Stimulated activated CD8-positive, alpha-beta memory T cell treated with anti-CD3 and anti-CD28 coated beads, Interleukin-12 subunit alpha, Interleukin-12 subunit beta, amount 100 ng/mL, for 1 hour (primary cell): ENCODE results near the gene ATG16L1.

Source experiments
- DNase-seq: peaks from one replicate; pipeline ENCODE4 v3.0.0-alpha.2; 2020; ENCODE audit warnings: low read depth

The ATG16L1 gene

DNA sequence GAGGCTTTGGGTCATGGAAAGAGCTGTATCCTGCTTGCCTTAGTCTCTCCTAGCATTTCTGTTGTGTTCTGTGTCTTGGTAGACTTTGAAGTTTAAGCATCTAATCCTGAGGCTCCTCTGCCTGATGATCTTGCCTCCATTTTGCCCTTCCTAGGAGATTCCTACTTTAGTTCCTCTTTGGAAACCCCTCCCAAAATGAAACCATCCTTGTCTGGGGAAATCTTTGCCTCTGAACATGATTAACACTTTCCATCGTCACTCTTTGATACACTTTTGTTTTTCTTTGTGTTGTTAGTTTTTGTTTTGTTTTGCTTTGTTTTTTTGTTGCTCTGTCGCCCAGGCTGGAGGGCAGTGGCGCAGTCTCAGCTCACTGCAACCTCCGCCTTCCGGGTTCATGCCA lies 9.2 kb downstream of the ATG16L1 start:
- no peak for DNase-seq

DNA sequence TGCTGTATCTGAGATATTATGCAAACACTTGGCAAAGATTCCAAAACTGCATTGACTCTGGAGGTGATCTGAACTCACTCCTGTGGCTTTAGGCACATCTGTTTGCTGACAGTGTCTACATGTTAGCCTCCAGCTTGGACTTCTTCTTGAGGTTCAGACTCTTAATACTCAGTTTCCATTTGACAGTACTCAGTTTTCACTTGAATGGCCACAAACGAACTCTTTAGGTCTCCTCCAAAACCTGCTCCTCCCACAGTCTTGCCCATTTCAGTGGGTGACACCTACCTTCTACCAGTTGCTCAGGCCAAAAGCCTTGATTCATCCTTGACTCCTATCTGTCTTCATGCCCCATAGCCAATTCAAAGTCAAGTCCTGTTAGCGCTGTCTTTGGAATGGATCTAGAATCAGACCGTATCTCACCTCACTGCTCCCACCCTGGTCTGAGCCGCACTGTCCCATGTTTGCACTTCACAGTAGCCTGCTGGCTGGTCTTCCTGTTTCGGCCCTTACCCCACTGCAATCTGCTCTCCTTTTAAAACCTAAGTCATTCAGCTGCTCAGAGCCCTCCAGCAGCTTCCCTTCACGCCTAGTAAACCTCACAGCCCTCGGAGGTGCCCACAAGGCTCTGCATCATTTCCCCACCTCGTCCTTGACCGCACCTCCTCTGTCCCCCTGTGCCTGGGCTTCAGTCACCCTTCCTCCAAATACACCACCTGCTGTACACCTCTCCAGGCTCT lies 10.5 kb downstream of the ATG16L1 start:
- DNase-seq = no peak

DNA sequence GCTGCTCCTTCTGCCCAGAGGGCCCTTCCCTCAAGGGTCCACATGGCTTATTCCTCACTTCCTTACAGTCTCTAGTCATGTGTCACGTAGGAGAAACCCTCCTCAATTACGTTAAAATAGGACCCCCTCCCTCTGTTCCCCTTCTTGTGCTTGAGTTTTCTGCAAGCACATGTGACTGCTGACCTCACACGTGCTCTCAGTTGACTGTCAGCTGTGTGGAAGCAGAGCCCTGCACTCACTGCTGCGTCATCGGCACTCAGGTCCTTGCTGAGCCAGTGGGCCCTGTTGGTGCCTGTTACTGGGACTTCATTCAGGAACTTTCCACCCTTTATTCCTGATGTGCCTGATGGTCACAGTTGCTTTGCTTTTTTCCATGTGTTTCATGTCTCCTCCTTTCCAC lies 11.1 kb downstream of the ATG16L1 start:
- no peak for DNase-seq

DNA sequence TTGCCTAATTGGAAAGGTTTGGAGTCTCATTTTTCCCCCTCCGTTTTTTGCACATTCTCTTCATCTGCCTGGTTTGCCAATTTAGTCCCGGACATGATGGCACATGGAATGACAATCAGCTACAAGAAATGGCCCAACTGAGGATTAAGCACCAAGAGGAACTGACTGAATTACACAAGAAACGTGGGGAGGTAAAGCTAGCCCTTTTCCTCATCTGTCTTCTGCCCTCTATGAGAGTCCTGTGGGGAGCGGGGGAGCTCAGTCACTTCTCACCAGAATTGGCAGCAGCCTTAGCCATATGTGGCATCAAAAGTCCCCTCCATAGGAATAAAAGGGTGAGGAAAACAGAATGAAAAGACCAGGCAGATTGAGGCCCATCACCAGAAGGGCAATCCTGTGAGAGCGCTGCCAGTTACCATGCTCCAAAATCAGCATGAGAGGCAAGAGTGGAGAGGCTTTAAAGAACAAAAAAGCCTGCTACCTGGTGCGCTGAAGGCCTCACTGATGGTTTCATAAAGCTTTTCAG lies 11.6 kb downstream of the ATG16L1 start:
- no peak for DNase-seq

DNA sequence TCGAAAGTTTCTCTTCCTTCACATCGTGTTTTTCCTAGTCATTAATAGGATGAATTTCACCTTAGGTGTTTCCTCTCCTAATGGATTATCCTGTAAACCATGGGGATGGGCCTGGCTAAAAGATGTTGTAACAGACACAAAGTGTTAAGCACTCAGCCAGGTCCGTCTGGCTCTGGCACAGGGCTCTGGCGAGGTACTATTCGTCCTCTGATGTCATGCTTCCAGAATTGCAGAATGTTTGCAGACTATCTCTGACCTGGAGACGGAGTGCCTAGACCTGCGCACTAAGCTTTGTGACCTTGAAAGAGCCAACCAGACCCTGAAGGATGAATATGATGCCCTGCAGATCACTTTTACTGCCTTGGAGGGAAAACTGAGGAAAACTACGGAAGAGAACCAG lies 13.2 kb downstream of the ATG16L1 start:
- DNase-seq = no peak

DNA sequence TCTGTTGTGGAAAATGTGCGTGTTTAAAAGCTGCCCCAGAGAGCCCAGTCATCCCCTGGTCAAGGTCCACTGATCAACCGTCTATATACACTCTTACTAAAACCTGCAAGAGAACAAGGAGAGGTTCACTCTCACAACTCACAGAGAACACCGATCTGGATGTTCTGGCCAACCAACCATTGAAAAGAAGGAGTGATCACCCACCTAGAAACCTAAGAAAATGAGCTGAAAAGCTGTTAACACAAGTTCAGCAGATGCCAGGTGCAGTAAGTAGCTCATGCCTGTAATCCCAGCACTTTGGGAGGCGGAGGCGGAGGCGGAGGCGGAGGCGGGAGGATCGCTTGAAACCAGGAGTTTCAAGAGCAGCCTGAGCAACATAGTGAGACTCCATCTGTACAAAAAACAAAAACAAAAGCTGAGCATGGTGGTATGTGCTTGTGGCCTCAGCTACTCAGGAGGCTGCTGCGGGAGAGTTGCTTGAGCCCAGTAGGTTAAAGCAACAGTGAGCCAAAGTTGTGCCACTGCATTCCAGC lies 14.5 kb downstream of the ATG16L1 start:
- DNase-seq = no peak

DNA sequence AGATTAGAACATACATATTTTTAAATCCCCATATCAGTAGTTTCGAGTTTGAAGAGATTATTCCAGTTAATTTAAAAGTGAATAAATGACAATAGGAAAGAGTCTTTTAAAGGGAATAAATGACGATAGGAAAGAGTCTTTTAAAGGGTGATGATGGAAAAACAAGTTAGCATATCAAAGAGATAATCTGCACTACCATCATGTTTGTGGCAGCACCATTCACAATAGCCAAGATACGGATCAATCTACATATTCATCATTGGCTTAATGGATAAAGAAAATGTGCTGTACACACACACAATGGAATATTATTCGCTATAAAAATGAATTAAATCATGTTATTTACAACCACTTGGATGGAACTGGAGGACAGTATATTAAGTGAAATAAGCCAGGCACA lies 15.0 kb downstream of the ATG16L1 start:
- DNase-seq = no peak

DNA sequence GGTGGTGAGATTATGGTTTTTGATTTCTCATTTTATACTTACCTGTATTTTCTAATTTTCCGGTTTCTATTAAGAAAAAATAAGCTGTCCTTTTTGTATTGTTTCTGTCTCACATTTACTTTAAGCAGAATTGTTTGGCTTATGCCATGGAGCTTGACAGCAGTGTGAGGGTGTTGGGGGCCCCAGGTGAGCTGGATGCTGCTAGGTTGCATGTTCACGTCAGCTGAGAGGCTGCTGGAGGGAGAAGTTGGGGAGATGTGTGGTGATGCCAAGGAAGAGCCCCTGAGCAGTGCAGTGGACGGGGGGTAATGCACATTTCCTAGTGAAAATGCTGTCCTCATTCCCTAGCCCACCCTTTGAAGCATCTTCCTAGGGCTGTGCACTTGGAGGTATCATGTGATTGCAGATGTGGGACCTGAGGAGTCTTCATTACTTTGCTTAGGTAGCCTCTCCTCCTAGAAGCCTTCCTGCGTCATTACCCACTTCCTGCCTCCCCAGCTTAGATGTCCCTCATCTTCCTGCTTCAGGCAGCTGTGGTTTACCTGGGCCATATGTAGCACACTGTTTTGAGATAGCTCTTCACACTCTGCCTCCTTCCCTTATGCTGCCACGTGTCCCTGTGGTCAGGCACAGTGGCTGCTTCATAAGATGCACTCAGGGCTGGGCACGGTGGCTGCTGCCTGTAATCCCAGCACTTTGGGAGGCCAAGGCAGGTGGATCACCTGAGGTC lies 16.2 kb downstream of the ATG16L1 start:
- DNase-seq = peak; percentile 61

DNA sequence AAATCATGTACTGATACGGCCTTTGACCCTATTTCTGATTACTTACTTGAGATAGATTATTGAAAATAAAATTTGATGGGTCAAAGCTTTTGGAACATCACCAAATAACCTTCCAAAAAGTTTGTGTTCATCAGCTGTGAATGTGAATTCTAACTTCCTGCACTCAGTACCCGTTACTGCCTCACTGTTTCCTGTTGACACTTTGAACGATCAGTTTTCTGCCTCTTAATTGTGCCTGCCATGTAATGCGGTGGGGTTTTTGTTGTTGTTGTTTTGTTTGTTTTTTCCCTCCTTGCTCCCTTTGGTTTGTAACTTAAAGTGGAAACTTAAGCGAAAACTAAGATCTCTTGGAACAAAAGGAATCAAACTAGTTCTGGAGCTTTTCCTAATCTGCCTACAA lies 18.9 kb downstream of the ATG16L1 start:
- no peak for DNase-seq

DNA sequence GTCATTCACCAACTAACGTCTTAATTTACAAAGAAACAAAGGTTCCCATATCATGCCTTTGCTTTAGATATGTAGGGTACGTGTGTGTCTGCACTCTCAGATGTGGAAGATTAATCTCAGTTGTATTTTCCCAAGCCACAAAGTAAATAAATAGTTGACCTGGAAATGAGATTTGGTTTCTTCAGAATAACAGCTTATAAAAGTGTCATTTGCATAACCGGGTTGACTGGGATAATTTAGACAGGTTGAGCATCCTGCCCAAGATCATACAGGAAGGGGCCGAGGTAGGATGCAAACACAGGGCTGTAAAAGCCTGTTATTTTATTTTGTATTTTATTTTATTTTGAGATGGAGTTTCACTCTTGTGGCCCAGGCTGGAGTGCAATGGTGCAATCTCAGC lies 19.5 kb downstream of the ATG16L1 start:
- DNase-seq = no peak

DNA sequence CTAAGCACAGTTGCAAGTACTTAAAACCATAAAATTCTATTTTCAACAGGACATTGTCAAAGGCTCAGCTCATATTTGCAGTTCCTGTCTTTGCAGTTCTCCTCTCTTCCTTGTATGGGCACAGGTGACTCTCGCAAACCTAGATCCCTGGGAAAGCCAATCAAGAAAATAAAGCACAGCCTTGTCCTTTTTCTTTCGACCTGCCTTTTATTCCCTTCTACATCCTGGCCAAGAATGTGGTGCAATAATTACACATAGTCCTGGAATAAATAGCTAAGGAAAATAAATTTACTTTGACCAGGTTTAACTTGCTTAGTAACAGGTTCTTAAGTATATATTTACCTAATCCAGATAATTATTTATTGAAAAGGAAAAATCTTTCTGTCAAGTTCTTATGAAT lies 20.2 kb downstream of the ATG16L1 start:
- DNase-seq = no peak

DNA sequence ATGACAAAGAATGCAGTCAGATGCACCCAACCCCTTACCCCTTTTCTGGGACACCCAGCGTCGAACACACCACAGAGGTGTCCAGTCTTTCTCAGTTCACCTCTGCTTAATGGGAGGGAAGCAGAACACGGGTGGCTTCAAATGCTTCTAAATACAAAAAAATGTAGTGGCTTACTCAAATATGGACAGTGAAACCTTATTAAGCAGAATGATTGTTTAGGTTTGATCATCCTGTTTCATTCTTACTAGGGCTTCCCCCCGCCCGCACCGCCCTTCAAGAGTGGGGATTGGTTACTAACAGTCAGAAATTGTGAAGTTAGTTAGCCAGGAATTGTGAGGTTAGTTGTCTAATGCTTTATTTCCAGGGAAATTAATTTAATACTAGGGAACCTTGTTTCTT lies 21.6 kb downstream of the ATG16L1 start:
- DNase-seq = no peak

DNA sequence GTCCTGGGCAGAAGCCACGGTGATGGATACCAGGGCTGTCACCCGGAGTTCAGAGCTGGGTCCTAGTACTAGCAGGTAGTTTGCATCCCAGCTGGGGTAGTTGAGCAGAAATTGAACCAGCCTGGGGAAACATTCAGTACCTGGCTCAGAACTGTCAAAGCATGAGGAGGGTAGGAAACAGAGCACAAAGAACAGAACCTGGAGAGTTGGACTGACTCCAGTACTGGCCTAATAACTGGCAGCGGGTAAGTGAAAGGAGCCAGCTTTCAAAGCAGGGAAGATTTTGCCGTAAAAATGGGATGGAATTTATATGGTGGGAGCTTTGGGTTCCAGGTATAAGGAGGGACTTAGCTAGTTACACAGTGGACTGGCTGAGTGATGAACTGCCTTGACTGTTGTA lies 23.8 kb downstream of the ATG16L1 start:
- no peak for DNase-seq

DNA sequence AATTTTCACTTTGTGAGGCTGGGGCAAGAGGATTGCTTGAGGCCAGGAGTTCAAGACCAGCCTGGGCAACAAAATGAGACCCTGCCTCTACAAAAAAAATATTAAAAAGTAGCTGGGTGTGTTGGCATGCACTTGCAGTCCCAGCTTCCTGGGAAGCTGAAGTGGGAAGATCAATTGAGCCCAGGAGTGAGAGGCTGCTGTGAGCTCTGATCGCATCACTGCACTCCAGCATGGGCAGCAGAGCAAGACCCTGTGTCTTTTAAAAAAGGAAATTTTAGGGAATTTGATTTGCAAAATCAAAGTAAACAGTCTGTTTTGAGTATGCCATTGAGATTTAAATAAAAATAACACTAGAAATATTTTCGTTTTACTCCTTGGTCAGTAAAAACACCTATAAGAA lies 27.4 kb downstream of the ATG16L1 start:
- no peak for DNase-seq

DNA sequence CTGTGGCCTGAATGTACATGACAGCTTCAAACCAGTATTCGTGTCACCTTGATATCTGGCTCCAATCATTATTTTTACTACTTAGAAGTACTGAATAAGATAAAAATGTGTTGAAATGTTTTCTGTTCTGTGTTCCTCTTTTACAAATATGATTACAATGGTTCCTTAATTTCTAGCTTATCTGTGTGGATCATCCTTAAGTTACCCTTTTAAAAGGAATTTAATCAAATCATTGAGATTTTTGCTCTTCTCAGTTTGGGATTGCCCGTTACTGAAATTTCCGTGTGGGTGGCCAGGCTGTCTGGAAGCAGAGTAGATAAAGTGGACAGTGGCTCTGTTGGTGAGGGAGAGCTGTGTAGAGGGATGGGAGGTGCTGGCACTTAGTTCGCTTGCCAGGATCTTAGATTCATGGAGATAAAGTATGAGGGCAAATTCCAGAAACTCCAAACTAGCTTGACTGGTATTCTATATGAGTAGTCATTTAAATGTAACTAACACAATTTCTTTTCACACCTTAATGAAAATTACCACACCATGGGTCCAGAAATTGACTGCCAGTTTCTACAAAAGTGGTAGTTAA lies 28.7 kb downstream of the ATG16L1 start:
- DNase-seq = no peak

DNA sequence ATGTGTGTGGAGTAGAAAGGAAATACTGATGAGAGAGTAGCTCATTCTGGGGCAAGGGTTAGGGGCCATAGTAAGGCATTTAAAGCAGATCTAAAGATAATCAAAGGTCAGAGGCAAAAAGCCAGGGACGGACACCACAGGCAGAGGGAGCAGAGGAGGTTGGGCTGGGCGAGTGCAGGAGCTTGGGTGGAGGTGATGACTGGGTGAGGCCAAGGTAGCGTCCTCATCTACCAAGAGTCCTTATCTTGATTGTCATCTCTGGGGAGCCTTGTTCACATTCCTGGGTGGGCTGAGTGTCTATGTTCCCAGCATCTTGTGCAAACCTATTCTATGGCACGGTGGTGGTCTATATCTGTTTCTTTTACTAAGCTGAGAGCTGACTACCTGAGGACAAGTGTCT lies 30.1 kb downstream of the ATG16L1 start:
- DNase-seq = no peak

DNA sequence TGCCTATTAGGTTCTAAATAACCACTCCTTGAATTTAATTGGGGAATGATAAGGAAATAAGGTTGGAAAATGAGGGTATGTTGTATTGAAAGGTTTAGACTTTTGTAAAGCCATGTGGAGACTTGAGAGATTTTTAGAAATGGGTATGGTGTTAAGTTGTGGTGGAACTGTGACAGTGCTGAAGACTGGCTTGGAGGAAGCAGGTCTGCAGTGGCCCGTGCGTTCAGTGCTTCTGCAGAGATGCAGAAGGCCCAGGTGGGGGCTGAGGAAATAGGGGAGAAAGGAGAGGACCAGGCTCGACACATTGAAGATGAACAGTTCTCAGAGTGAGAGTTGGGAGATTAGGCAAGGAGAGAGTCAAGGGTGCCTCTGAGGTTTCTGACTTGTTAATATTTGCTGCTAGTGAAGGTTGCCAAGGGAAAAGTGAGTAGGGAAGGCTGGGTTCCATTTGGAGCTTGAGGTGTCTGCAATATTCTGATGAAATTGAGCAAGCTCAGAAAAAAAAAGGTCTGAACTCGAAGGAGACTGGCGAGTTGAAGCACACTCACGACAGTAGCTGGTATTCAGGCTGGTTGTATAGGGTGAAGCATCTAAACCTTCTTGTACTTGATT lies 30.6 kb downstream of the ATG16L1 start:
- DNase-seq = no peak

DNA sequence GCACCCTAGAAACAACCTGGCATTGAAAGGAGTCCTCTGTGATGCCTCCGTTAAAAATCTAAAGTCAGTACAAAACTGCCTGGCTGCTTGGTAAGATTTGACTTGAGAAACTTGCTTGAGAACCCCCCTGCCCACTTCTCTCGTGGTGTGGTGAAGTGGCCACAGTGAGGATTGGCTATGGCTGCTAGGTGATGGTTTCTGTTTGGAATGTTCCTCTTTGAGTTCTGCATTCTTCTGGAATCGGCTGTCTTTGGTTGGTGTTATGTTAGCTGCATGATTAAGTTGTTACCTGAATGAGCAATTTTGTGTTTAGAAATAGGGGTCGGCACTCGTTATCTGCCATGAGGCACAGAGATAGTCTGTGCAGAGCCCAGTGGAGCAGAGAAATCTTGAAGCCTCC lies 34.4 kb downstream of the ATG16L1 start:
- DNase-seq = no peak

DNA sequence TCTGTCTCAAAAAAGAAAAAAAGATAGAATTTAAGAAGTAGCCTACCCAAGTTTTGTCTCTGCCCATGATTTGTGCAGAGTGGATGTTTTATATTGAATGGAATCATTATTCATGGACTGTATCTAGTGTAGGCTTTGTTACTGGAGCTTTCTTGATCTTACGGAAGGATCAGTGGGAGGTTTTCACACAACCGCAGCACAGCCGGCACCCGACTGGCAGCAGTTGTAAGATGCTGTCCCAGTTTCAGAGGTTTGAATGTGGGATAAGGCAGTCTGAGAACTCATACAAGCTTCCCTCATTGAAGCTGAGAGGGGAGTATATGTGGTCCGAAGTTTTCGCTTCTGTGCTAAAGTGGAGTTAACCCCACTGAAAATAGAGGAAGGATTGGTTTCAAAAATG lies 36.4 kb downstream of the ATG16L1 start:
- no peak for DNase-seq

DNA sequence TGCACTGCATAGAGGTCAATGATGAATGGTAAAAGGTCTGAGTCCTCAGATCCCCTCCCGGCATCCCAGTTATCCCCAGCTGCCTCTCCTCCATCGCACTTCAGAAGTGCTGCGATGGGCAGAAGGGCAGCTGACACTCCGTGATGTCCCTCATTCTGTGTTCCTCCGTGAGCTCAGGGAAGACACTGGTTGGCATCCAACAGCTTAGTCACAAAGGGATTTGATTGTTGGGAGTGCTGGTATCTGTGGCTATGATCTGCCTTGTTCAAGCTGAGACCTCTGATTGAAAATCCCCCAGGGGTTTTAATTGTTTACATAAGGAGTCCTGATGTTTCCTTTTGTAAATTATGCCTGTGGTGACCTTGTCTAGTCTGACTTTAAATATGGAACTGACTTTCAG lies 37.2 kb downstream of the ATG16L1 start:
- no peak for DNase-seq

DNA sequence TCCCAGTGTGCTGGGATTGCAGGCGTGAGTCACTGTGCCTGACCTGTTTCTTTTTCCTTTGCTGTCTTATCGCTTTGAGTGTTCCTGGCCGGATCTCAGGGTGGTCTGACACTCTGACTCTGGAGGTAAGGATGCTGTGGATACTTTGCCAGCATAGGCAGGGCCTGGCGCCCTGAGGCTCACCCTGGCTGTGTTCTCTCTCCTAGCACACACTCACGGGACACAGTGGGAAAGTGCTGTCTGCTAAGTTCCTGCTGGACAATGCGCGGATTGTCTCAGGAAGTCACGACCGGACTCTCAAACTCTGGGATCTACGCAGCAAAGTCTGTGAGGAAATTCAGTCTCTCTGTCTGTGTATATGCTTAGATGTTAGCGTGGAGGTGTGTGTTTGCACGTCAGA lies 38.2 kb downstream of the ATG16L1 start:
- no peak for DNase-seq

DNA sequence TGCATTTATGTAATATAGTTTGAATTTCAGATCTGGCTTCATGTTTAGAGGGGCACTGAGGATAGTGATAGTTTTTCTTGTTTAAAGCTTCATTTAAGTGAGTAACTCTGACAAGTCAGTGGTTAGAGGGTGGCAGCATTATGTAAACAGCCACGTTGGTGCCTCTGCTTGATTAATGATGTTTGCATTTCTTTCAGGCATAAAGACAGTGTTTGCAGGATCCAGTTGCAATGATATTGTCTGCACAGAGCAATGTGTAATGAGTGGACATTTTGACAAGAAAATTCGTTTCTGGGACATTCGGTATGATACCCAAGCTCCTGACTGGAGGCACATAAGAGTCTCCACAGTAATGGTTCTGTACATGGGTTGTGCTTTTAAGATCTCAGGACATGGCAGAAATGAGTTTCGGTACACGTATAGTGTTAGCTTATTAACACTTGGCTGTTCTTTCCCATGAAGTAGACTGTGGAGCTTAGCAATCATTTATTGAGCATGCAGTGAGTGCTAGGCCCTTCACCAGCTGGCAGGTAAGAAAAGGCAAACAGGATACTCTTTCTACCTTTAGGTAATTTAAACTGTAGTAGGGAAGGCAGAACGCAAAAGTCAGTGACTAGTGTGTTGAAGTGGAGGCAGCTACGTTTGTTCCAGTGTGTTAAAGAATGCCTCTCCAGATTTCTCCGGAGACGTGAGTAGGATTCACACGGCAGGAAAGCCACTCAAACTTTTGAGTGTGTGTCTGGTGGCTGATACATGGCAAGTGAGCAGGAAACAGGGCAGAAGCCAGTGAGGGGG lies 38.8 kb downstream of the ATG16L1 start:
- DNase-seq = no peak
